ENCODE measurements around the gene HAUS7. TPM values are rescaled to one million over a fixed set of nuclear protein-coding genes. Genes with fewer than 3 reads are reported as not detected.

HAUS7 gene
- total RNA-seq, 1 experiment from 2014 or later = 34.2 TPM

DNA sequence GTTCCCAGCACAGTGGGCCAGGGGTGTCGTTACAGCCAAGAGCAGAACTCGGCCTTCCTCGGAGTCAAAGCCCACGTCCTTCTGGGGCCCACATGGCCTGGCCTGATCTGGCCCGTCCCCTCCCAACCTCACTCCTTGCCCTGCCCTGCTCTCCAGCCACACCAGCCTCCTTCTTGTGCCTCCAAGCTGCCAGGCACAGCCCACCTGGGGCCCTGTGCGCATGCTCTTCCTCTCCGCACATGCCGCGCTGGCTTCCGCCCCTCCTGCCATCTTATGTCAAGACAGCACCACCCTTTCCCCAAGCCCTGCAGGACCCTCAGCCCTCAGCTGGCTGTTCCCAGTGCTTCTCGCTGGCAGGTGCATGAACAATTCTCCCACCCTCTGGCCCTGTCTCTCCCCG, 6.8 kb downstream of the HAUS7 start:
- Histone ChIP-seq H3K27me3 (replicated peaks) (no peaks in the 10 kb centered on the region), H3K27ac (no peak overlapping the region), H3K36me3 (0 out of 2 replicates have a peak, but pooled peaks cover 5% of the 10 kb centered on the region), H3K4me3 (no peak overlapping the region), H3K9me3 (replicated peaks) (no peaks in the 10 kb centered on the region), H3K4me1 (replicated peaks) (no peaks in the 10 kb centered on the region)
- no peak for DNase-seq (ENCODE audit: low read depth in 1 of 2, low spot score in 2 of 2)

DNA sequence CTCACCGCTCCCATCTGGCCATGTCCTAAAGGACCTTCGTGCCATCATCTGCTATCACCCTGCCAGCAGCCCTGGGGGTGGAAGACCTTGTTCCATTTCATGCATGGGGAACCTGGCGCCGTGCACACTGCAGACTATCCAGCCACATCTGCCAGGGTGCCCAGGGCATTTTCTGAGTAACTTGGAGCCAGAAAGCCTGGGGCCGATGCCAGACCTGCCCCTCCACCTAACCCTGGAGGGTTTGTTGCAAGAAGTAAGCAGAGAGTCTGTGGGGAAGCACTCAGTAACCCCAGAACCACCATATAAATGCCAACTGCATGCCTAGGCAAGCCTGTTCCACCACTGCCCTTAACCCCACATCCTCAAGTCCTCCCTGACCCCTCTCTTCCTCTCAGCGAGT, 7.3 kb downstream of the HAUS7 start:
- DNase-seq (ENCODE audit: low read depth in 1 of 2, low spot score in 2 of 2) = no peak
- H3K4me3 ChIP-seq = no peak overlapping the region
- no peaks in the 10 kb centered on the region for H3K4me1 ChIP-seq (replicated peaks)
- no peak overlapping the region for H3K27ac ChIP-seq
- H3K27me3 ChIP-seq (replicated peaks) = no peaks in the 10 kb centered on the region
- H3K9me3 ChIP-seq (replicated peaks) = no peaks in the 10 kb centered on the region
- 0 out of 2 replicates have a peak, but pooled peaks cover 5% of the 10 kb centered on the region for H3K36me3 ChIP-seq

DNA sequence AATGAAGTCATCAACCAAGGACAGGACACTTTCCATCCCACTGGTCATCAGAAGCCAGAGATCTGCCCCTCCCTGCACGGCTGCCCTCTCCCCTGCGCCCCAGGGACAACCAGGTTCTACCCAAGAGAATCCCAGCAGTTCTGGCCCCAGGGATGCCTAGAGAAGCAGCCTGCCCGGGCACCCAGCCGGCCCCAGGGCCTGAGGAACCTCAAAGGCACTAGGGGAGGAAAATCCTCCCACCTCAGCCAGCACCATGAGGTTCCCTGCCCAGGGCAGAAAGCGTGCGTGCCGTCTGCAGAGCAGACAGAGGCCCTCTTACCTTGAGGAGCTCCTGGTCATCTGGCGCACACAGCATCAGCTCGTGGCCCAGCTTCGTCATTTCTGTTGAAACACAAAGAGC, 8.1 kb downstream of the HAUS7 start:
- Histone ChIP-seq H3K27me3 (replicated peaks) (no peaks in the 10 kb centered on the region), H3K9me3 (replicated peaks) (no peaks in the 10 kb centered on the region), H3K4me1 (replicated peaks) (no peaks in the 10 kb centered on the region), H3K4me3 (no peak overlapping the region), H3K36me3 (0 out of 2 replicates have a peak, but pooled peaks cover 5% of the 10 kb centered on the region), H3K27ac (no peak overlapping the region)
- DNase-seq (ENCODE audit: low read depth in 1 of 2, low spot score in 2 of 2) = no peak

DNA sequence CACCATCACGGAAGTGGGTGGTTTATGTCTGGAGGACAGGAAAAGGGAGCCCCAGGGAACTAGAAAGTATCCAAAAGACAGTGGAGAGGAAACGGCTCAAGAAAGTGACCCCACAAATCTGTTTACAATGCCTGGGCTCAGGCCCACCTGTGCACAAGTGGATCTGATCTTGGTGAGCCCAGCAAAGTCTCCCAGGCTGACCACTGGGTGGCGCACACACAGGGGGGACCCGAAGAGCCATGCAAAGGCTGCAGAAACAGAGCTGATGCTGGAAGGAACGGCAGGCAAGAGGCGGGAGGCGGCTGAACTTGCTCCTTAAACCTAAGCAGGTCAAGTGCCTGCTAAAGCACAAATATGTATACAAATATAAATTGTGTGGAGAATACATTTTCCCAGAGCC, 9.6 kb downstream of the HAUS7 start:
- H3K9me3 ChIP-seq (replicated peaks) = no peaks in the 10 kb centered on the region
- H3K36me3 ChIP-seq = 0 out of 2 replicates have a peak, but pooled peaks cover 5% of the 10 kb centered on the region
- no peaks in the 10 kb centered on the region for H3K4me1 ChIP-seq (replicated peaks)
- H3K27me3 ChIP-seq (replicated peaks) = no peaks in the 10 kb centered on the region
- no peak overlapping the region for H3K27ac ChIP-seq
- H3K4me3 ChIP-seq = no peak overlapping the region
- DNase-seq (ENCODE audit: low read depth in 1 of 2, low spot score in 2 of 2) = peak in 1 of 2 experiments; percentile 15

DNA sequence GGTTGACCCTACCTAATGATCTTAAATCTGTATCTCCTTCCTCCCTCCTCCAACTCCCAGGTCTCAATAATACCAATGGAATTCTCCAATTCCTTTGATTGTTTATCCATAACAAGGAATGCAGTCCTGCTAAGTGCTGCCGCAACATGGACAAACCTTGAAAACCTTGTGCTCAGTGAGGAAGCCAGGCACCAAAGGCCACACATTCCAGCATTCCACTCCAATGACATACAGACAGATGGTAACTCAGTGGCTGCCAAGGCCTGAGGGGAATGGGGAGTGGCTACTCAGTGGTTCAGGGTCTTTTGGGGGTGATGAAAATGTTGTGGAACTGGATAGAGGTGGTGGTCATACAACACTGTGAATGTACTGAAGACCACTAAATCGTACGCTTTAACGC, 10.4 kb downstream of the HAUS7 start:
- 0 out of 2 replicates have a peak, but pooled peaks cover 5% of the 10 kb centered on the region for H3K36me3 ChIP-seq
- H3K4me3 ChIP-seq = no peak overlapping the region
- no peaks in the 10 kb centered on the region for H3K4me1 ChIP-seq (replicated peaks)
- no peaks in the 10 kb centered on the region for H3K27me3 ChIP-seq (replicated peaks)
- H3K27ac ChIP-seq = no peak overlapping the region
- H3K9me3 ChIP-seq (replicated peaks) = no peaks in the 10 kb centered on the region
- DNase-seq (ENCODE audit: low read depth in 1 of 2, low spot score in 2 of 2) = no peak

DNA sequence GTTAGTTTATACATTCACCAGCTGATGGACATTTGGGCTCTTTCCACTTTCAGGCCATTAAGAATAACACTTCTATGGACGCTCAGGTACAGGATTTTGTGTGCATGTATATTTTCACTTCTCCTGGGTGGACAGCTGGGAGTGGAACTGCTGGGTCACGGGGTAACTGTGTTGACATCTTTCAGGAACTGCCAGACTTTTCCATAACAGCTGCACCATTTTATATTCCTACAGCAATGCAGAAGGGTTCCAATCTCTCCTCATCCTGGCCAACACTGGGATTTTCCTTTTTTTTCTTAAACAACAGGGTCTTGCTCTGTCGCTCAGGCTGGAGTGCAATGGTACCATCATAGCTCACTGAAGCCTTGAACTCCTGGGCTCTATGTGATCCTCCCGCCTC, 11.9 kb downstream of the HAUS7 start:
- Histone ChIP-seq H3K9me3 (replicated peaks) (no peaks in the 10 kb centered on the region), H3K27ac (no peak overlapping the region), H3K4me1 (replicated peaks) (no peaks in the 10 kb centered on the region), H3K4me3 (no peak overlapping the region), H3K36me3 (no peaks in the 10 kb centered on the region), H3K27me3 (replicated peaks) (no peaks in the 10 kb centered on the region)
- no peak for DNase-seq (ENCODE audit: low read depth in 1 of 2, low spot score in 2 of 2)

DNA sequence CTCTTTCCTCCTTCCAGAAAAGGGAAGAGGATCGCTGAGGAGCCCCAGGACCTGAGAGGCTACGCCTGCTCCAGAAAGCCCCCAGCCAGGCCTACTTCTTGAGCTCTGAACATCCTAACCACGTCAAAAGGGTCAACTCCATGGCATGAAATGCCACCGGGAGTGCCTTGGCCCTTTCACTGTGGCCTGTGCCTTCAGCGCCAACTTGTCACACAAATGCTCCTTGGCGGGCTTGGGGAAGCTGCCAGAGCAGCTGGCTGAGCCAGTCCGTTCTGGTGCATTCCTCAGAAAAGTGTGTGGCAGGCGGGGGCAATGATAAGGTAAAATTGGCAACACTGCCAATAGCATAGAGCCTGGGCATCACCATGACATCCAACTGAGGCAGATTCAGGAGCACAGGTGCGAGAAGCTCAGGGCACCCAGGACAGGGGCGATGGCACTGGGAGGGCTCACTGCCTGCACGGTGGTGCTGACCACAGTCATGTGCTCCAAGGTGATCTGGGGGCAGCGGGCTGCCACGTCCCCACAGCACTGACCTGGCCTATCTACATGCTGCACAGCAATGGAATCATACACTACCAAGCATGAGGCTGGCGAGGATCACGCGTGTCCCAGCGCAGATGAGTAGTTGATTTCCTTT, 12.4 kb downstream of the HAUS7 start:
- Histone ChIP-seq H3K4me3 (no peak overlapping the region), H3K9me3 (replicated peaks) (no peaks in the 10 kb centered on the region), H3K4me1 (replicated peaks) (no peaks in the 10 kb centered on the region), H3K36me3 (no peaks in the 10 kb centered on the region), H3K27ac (no peak overlapping the region), H3K27me3 (replicated peaks) (no peaks in the 10 kb centered on the region)
- DNase-seq (ENCODE audit: low read depth in 1 of 2, low spot score in 2 of 2) = no peak

DNA sequence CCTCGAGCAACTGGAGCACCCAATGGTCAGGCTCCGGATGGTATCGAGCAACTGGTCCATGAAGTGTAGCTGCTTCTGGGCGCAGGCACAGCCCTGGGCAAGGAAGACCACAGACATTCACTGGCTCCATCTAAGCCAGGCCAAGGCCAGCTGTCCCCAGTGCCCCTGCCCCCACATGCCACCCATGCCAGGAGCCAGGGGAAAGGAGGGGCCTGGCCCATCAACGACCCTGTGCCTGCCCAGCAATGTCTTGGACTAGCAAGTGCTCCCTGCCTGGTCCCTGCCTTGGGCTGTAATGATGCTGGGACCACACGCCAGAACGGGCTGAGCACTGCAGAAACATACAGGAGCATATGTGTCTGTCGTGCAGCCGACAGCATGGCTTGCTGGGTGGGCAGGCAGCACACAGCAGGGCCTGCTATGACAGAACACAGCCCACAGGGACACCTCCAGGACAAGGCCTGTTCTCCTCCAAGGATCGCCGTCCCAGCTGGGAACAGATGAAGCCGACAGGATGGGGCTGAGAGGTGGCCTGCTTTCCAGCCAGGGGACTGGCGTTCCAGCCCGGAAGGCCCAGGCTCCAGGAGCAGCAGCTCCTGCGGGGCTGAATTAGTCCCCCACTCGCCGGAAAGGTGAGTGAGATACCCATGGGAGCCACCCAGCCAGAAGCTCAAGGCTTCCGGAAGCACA, 13.1 kb downstream of the HAUS7 start:
- Histone ChIP-seq H3K9me3 (replicated peaks) (no peaks in the 10 kb centered on the region), H3K27me3 (replicated peaks) (no peaks in the 10 kb centered on the region), H3K36me3 (no peaks in the 10 kb centered on the region), H3K4me1 (replicated peaks) (no peaks in the 10 kb centered on the region), H3K4me3 (no peak overlapping the region), H3K27ac (no peak overlapping the region)
- DNase-seq (ENCODE audit: low read depth in 1 of 2, low spot score in 2 of 2) = no peak

DNA sequence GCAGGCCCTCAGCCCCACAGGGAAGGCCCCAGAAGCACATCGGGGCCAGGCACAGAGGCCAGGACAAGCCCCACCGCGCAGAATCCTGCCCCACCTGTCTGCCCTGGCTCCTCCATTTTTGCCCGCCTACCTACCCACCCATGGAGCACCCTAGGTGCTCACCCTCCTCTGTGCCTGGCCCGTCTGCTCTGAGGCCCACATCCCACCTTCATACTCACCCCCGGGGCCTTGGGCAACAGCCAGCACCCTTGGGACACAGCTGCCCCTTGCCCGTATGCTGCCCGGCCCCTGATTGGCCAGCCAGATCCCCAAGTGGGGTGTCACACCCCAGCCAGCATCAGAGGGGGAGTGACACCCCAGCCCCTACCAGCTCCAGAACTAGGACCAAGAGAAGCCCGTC, 13.7 kb downstream of the HAUS7 start:
- Histone ChIP-seq H3K27me3 (replicated peaks) (no peaks in the 10 kb centered on the region), H3K36me3 (no peaks in the 10 kb centered on the region), H3K4me3 (no peak overlapping the region), H3K27ac (no peak overlapping the region), H3K4me1 (replicated peaks) (no peaks in the 10 kb centered on the region), H3K9me3 (replicated peaks) (no peaks in the 10 kb centered on the region)
- DNase-seq (ENCODE audit: low read depth in 1 of 2, low spot score in 2 of 2) = no peak

DNA sequence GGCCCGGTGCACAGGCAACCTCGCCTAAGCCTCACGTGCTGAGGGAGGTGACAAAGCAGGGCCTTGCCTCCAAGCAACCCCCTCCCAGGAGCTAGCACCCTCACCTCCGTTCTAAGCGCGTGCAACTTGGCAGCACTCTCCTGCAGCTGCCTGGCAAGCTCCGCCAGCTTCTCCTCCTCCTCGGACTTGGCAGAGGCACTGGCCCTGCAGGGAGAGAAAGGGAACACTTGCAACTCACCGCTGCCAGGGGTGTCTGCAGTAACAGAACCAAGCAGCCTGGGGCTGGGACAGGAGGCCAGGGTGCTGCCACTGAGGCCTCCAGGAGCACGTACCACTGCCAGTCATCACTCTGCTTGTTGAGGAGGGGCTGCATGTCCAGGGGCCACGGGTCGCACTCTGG, 14.2 kb downstream of the HAUS7 start:
- Histone ChIP-seq H3K4me1 (replicated peaks) (no peaks in the 10 kb centered on the region), H3K9me3 (replicated peaks) (no peaks in the 10 kb centered on the region), H3K27me3 (replicated peaks) (no peaks in the 10 kb centered on the region), H3K36me3 (no peaks in the 10 kb centered on the region), H3K4me3 (no peak overlapping the region), H3K27ac (no peak overlapping the region)
- no peak for DNase-seq (ENCODE audit: low read depth in 1 of 2, low spot score in 2 of 2)

DNA sequence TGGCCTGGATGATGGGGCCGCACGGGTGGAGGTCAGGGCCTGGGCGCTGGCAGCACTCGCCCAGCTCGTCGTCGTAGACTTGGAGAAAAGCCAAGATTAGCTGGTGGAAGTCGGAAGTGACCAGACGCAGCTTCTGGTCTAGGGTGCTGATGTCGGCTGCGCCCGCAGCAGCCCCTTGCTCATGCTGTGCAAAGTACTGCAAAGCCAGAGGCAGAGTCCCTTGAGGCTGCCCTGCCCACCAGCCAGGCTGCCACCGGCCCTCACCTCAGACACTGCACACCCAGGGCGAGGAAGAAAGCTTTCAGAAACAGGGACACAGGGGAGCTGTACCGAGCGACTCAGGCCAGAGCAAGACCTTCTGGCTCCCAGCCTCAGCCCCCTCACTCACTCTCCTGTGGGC, 14.8 kb downstream of the HAUS7 start:
- H3K4me1 ChIP-seq (replicated peaks) = no peaks in the 10 kb centered on the region
- H3K27me3 ChIP-seq (replicated peaks) = no peaks in the 10 kb centered on the region
- no peak for DNase-seq (ENCODE audit: low read depth in 1 of 2, low spot score in 2 of 2)
- no peak overlapping the region for H3K27ac ChIP-seq
- no peak overlapping the region for H3K4me3 ChIP-seq
- no peaks in the 10 kb centered on the region for H3K36me3 ChIP-seq
- H3K9me3 ChIP-seq (replicated peaks) = no peaks in the 10 kb centered on the region

DNA sequence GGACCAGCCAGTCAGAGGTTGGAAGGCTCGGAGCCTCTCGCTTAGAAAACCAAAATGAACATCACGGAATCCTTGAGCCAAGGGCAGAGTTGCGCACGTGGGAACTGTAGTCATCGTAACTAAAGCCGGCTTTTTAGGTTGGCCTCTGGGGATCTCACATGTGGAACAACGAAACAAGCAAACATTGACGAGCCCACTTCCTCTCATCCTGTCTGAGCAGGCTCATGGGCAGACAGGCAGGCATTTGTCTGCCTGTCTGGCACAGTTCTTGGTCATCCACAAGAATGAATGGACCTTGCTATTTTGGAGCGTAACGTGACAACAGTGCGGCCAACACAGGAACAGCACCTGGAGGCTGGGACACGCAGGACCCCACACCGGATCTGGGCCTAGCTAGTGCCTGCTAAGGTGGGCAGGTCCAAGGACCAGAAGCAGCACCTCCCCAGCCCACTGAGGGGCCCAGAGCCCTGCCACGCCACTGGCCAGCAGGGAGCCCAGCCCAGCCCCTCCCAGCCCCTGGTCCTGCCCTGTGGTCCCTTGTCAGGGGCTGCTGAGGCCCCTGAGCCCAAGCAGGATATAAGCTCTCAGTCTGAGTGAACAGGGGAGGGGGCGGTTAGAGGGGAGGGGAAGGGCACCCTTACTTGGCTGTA, 15.3 kb downstream of the HAUS7 start:
- DNase-seq (ENCODE audit: low read depth in 1 of 2, low spot score in 2 of 2) = no peak
- H3K4me1 ChIP-seq (replicated peaks) = no peaks in the 10 kb centered on the region
- H3K9me3 ChIP-seq (replicated peaks) = no peaks in the 10 kb centered on the region
- H3K4me3 ChIP-seq = no peak overlapping the region
- no peaks in the 10 kb centered on the region for H3K27me3 ChIP-seq (replicated peaks)
- H3K27ac ChIP-seq = no peak overlapping the region
- H3K36me3 ChIP-seq = no peaks in the 10 kb centered on the region

DNA sequence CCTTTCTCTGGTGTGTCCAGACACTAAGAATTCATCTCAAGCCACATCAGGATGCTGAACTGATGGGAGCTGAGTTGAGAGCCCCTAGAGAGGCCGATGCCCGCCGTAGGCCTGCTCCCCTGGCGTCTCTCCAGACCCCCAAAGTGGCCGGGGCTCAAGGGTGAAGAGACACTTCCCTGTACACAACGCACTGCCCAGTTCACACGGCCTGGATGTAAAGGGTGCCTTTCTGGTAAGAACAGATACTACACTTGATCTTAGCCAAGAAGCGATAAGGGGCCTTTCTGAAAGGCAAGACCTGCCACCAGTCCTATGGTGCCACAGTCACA, 19.5 kb downstream of the HAUS7 start:
- Histone ChIP-seq H3K27ac (no peak overlapping the region), H3K4me1 (replicated peaks) (no peaks in the 10 kb centered on the region), H3K9me3 (replicated peaks) (no peaks in the 10 kb centered on the region), H3K4me3 (no peak overlapping the region), H3K27me3 (replicated peaks) (no peaks in the 10 kb centered on the region), H3K36me3 (no peaks in the 10 kb centered on the region)
- DNase-seq (ENCODE audit: low read depth in 1 of 2, low spot score in 2 of 2) = no peak

DNA sequence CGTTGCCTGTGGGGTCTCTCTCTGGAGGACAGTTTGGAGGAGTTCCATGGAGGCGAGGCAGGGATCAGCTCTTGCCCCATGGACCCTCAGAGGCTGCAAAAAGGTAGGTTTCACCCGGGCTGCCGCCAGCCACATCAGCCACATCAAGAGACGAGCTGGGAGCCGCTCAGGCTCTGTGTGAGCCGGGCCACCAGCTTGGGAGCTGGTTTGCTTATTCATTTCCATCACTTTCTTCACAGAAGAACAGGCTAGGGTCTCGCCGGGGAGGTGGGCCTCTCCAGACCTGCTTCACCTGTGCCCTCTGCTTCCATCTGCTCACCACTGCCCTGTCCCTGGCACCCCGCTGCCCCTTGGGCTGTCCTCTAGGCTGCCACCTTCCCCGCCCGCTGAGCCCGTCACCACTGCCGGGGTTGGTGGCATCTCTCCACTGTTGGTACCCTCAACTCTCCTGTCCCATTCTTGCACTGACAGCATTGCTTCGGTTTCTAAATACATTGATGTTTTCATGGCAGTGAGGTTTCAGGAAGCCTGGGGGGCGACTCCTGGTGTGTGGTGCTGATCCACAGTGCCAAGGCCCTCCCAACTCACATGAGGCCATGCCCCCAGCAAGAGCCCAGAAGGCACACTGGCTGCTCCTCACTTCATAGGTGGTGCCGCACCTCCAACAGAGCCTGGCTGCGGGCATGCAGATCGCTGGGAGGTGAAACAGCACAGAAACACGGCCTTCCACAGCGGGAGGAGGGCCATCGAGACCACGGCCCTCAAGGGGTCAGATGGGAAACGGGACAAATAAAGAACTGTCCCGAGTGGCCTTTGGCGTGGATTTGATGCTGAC, 20.0 kb downstream of the HAUS7 start:
- Histone ChIP-seq H3K4me1 (replicated peaks) (no peaks in the 10 kb centered on the region), H3K27ac (no peak overlapping the region), H3K4me3 (no peak overlapping the region), H3K9me3 (replicated peaks) (no peaks in the 10 kb centered on the region), H3K27me3 (replicated peaks) (no peaks in the 10 kb centered on the region), H3K36me3 (no peaks in the 10 kb centered on the region)
- DNase-seq (ENCODE audit: low read depth in 1 of 2, low spot score in 2 of 2) = no peak
